GM19043 (cell line): Measurements from ENCODE around the gene SWSAP1.
"Not testable (repeated sequence)": the region's sequence is repeated elsewhere in the genome, so short reads cannot be mapped to it uniquely, and the experiment has no call there.

ENCODE experiments used
- ATAC-seq: cut with Tn5 transposase; IDR thresholded peaks from one replicate; pipeline ENCODE4 v1.9.1; 2021; ENCODE audit warnings: low read depth; ENCODE audit not compliant: unreplicated experiment

The SWSAP1 gene

GRCh38 chr19:11377756-11378155 is 3.3 kb downstream of the SWSAP1 start:
- no peak for ATAC-seq

- no peak for ATAC-seq
These were observed 4.1 kb downstream of the SWSAP1 start for GRCh38 chr19:11378319-11379189.

GRCh38 chr19:11379269-11379845 is 4.9 kb downstream of the SWSAP1 start:
- ATAC-seq: not testable (repeated sequence)

GRCh38 chr19:11379857-11380350 is 5.4 kb downstream of the SWSAP1 start:
- no peak for ATAC-seq

GRCh38 chr19:11380653-11381537 is 6.4 kb downstream of the SWSAP1 start:
- ATAC-seq: peak; percentile 69

- ATAC-seq: no peak
These were observed 8.6 kb downstream of the SWSAP1 start for GRCh38 chr19:11382898-11383705.

- no peak for ATAC-seq
These were observed 9.2 kb downstream of the SWSAP1 start for GRCh38 chr19:11383706-11384048.

- no peak for ATAC-seq
These were observed 10.3 kb downstream of the SWSAP1 start for GRCh38 chr19:11384778-11385129.

- ATAC-seq: no peak
These were observed 12.9 kb downstream of the SWSAP1 start for GRCh38 chr19:11387162-11388034.

- no peak for ATAC-seq
These were observed 15.9 kb downstream of the SWSAP1 start for GRCh38 chr19:11390359-11390758.

GRCh38 chr19:11390933-11391680 is 16.6 kb downstream of the SWSAP1 start:
- ATAC-seq: no peak

- no peak for ATAC-seq
These were observed 22.7 kb downstream of the SWSAP1 start for GRCh38 chr19:11397089-11397610.

GRCh38 chr19:11399667-11400066 is 25.2 kb downstream of the SWSAP1 start:
- no peak for ATAC-seq

- no peak for ATAC-seq
These were observed 26.3 kb downstream of the SWSAP1 start for GRCh38 chr19:11400798-11401197.

GRCh38 chr19:11401808-11402543 is 27.5 kb downstream of the SWSAP1 start:
- no peak for ATAC-seq

- no peak for ATAC-seq
These were observed 30.2 kb downstream of the SWSAP1 start for GRCh38 chr19:11404588-11405222.
